Osteoblast (primary cell): ENCODE data around the gene NTRK3. TPM values are rescaled to one million over a fixed set of nuclear protein-coding genes. Genes with fewer than 3 reads are reported as not detected.

Experiments
- DNase-seq: peaks from one replicate; pipeline ENCODE4 v3.0.0; 2011; ENCODE audit warnings: low spot score, mixed read lengths; ENCODE audit not compliant: insufficient read length; ENCODE audit errors: missing footprints
- H2AFZ ChIP-seq: 2 replicates; pipeline ENCODE4 v1.6.0; 2011; ENCODE audit warnings: mild to moderate bottlenecking, low read length
- H3K27ac ChIP-seq: 2 replicates; pipeline ENCODE4 v1.5.1; 2011; ENCODE audit warnings: mild to moderate bottlenecking, low read depth, low read length, moderate library complexity
- H3K27me3 ChIP-seq: 2 replicates; pipeline ENCODE4 v1.6.0; 2012; ENCODE audit warnings: mild to moderate bottlenecking, control low read depth, inconsistent platforms, low read length, moderate library complexity; ENCODE audit not compliant: insufficient read depth
- H3K36me3 ChIP-seq: 2 replicates; pipeline ENCODE4 v1.5.1; 2011; ENCODE audit warnings: mild to moderate bottlenecking, low read length, control low read depth, moderate library complexity; ENCODE audit not compliant: insufficient read depth
- H3K4me1 ChIP-seq: 2 replicates; pipeline ENCODE4 v1.5.1; 2011; ENCODE audit warnings: mild to moderate bottlenecking, low read length, control low read depth, moderate library complexity; ENCODE audit not compliant: insufficient read depth
- H3K4me2 ChIP-seq: 2 replicates; pipeline ENCODE4 v1.6.0; 2011; ENCODE audit warnings: mild to moderate bottlenecking, low read length; ENCODE audit not compliant: insufficient read depth
- H3K4me3 ChIP-seq: fragments of 200-600 bp; sonication (generic); 3 replicates; pipeline ENCODE4 v1.5.1; 2012; ENCODE audit warnings: mild to moderate bottlenecking, low read length, inconsistent platforms; ENCODE audit not compliant: insufficient read depth
- H3K79me2 ChIP-seq: 2 replicates; pipeline ENCODE4 v1.6.0; 2012; ENCODE audit warnings: mild to moderate bottlenecking, low read length, control low read depth, inconsistent platforms; ENCODE audit not compliant: insufficient read depth
- H3K9me3 ChIP-seq: 2 replicates; pipeline ENCODE4 v1.5.1; 2011; ENCODE audit warnings: low read depth, low read length, control low read depth
- H4K20me1 ChIP-seq: 2 replicates; pipeline ENCODE4 v1.6.0; 2012; ENCODE audit warnings: mild to moderate bottlenecking, low read length, control low read depth; ENCODE audit not compliant: insufficient read depth
- total RNA-seq: library from RNA; depleted of rRNA; stranded (reverse); fragments of >200 nt; gene quantifications from 2 replicates; pipeline ENCODE4 v1.2.3, GENCODE V29; 2012
- TF ChIP-seq, protein P1 (sequence below): IDR thresholded peaks from 2 replicates; pipeline ENCODE4 v1.5.1; 2011; ENCODE audit warnings: mild to moderate bottlenecking, low read depth, low read length, moderate library complexity; ENCODE audit errors: extremely low read depth

The NTRK3 gene
- total RNA-seq, 1 donor, result 0.72 TPM

- H3K27me3 ChIP-seq, result peaks cover 26% of the 10 kb centered on the region
Observed at GRCh38 chr15:88300861-88301260, 44.3 kb upstream of the NTRK3 start.

DNA sequence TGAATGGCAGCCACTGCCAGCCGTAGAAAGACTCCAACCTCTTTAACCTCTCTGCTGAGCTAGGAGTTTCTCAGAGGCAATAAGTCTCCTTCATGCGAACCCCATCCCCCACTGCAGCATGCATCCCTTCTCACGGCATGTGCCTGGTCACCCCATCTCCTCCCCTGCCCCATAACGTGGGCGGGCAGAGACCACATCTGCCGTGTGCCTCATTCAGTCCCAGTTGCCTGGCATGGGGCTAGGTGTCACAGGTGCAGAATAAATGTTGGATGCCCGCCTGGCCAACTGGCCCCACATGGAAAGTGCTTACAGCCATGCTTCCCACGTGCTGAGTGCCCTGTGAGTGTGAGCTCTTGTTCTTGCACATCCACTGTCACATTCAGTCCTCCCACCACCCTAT lies 43.5 kb upstream of the NTRK3 start:
- Histone ChIP-seq H3K27me3 (peaks cover 22% of the 10 kb centered on the region), H3K27ac (no peak overlapping the region), H3K9me3 (no peaks in the 10 kb centered on the region), H3K36me3 (no peaks in the 10 kb centered on the region), H3K4me3 (no peak overlapping the region), H3K4me1 (no peaks in the 10 kb centered on the region), H4K20me1 (no peaks in the 10 kb centered on the region), H3K4me2 (no peak overlapping the region), H2AFZ (no peak overlapping the region), H3K79me2 (no peaks in the 10 kb centered on the region)
- TF ChIP-seq, protein P1, sequence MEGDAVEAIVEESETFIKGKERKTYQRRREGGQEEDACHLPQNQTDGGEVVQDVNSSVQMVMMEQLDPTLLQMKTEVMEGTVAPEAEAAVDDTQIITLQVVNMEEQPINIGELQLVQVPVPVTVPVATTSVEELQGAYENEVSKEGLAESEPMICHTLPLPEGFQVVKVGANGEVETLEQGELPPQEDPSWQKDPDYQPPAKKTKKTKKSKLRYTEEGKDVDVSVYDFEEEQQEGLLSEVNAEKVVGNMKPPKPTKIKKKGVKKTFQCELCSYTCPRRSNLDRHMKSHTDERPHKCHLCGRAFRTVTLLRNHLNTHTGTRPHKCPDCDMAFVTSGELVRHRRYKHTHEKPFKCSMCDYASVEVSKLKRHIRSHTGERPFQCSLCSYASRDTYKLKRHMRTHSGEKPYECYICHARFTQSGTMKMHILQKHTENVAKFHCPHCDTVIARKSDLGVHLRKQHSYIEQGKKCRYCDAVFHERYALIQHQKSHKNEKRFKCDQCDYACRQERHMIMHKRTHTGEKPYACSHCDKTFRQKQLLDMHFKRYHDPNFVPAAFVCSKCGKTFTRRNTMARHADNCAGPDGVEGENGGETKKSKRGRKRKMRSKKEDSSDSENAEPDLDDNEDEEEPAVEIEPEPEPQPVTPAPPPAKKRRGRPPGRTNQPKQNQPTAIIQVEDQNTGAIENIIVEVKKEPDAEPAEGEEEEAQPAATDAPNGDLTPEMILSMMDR, result no peak
- no peak for DNase-seq

More at GRCh38 chr15:88300861-88301260, 44.3 kb upstream of the NTRK3 start:
- Histone ChIP-seq H3K79me2 (no peaks in the 10 kb centered on the region), H3K4me1 (no peaks in the 10 kb centered on the region), H3K4me2 (no peak overlapping the region), H3K9me3 (no peaks in the 10 kb centered on the region), H4K20me1 (no peaks in the 10 kb centered on the region), H3K36me3 (no peaks in the 10 kb centered on the region), H3K27ac (no peak overlapping the region), H3K4me3 (no peak overlapping the region), H2AFZ (no peak overlapping the region)
- TF ChIP-seq, protein P1, result no peak
- no peak for DNase-seq

DNA sequence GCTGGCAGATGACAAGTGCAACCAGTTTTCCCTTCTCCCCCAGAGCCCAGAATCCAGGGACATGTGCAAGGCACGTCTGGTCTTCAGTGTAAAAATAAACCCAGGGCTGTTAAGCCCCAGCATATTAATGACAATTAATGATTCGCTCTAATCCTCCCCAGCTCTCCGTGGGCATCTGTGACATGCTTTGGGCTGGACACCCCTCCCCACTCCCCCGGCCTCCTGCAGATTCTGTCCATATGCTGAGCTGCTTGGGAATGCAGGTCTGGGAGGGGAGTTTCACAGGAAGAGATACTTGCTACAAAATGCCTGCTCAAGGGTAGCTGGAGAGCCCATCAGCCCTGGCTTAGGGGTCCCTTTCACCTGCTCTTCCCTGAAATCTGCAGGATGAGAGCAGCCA lies 43.0 kb upstream of the NTRK3 start:
- Histone ChIP-seq H3K4me2 (no peak overlapping the region), H2AFZ (no peak overlapping the region), H3K79me2 (no peaks in the 10 kb centered on the region), H3K36me3 (no peaks in the 10 kb centered on the region), H3K9me3 (no peaks in the 10 kb centered on the region), H4K20me1 (no peaks in the 10 kb centered on the region), H3K27me3 (peaks cover 22% of the 10 kb centered on the region), H3K27ac (no peak overlapping the region), H3K4me3 (no peak overlapping the region), H3K4me1 (no peaks in the 10 kb centered on the region)
- TF ChIP-seq, protein P1, result no peak
- no peak for DNase-seq

DNA sequence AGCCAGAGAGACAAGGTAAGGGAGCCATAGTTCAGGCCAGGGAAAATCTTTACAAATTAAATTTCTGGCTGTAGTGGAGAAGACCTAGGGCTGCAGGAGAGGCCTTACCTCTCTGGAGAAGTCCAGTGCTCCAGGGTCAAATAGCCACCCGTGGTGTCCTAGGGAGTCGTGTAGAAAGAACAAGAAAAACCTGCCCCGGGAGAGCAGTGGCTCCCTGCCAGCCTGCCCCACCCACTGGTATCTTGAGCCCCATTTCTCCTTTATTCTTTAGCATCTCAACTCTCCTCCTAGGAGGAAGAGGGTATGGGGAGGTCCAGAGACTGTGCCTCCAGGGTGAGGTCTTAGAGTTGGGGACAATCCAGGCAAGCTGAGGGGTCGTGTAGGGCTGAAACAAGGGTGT lies 32.1 kb upstream of the NTRK3 start:
- no peak for DNase-seq
- no peak overlapping the region for H3K4me2 ChIP-seq
- H3K4me3 ChIP-seq, result no peak overlapping the region
- H2AFZ ChIP-seq, result no peak overlapping the region
- H3K27ac ChIP-seq, result no peak overlapping the region
- TF ChIP-seq, protein P1, result no peak
- H4K20me1 ChIP-seq, result no peaks in the 10 kb centered on the region
- H3K4me1 ChIP-seq, result no peaks in the 10 kb centered on the region
- H3K79me2 ChIP-seq, result no peaks in the 10 kb centered on the region
- H3K36me3 ChIP-seq, result no peaks in the 10 kb centered on the region
- H3K9me3 ChIP-seq, result no peaks in the 10 kb centered on the region
- peaks cover 9% of the 10 kb centered on the region for H3K27me3 ChIP-seq
